GM12878 (cell line): ENCODE measurements around the gene SLC23A2.

ENCODE experiments used
- CTCF ChIP-seq, 3 experiments: IDR thresholded peaks in 2 of 3; conservative IDR thresholded peaks in 1 of 3; 2 replicates each; pipeline ENCODE4 v1.5.1; 2011; ENCODE audit warnings: low read depth in 3 of 3, low read length in 3 of 3, mild to moderate bottlenecking in 3 of 3, control low read depth in 2 of 3, moderate library complexity in 2 of 3, inconsistent platforms in 1 of 3, mixed read lengths in 1 of 3; ENCODE audit not compliant: control insufficient read depth in 2 of 3, insufficient read depth in 1 of 3; ENCODE audit errors: extremely low read depth in 1 of 3
- TAF1 ChIP-seq: IDR thresholded peaks from 2 replicates; pipeline ENCODE4 v1.6.1; 2011; ENCODE audit warnings: mild to moderate bottlenecking, low read depth, low read length, borderline replicate concordance
- TCF7 ChIP-seq: IDR thresholded peaks from 2 replicates; pipeline ENCODE4 v1.6.1; 2014; ENCODE audit warnings: antibody characterized with exemption, borderline replicate concordance
- ZBTB33 ChIP-seq: fragments of 450-650 bp; IDR thresholded peaks from 2 replicates; pipeline ENCODE4 v1.6.1; 2017; ENCODE audit warnings: mild to moderate bottlenecking

DNA sequence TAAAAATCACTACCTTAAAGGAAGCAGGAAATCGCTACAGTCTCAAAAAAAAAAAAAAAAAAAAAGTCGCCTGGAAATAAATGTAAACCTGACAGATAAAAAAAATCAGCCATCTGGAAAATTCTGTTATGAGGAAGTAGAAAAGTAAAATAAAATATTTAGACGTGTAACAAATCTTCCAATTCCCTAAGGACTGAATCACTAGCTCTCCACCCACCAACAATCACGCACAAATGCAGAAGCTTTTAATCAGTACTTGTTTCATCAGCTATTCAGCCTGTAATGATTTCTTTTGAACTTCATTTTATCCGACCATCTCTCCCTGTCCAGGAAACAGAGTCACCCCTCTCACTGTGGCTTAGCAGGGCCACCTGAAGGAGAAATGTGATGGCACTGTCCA is 59.0 kb downstream of the SLC23A2 start:
- TF ChIP-seq TAF1: no peak
- TF ChIP-seq ZBTB33: no peak
- TF ChIP-seq CTCF (IDR thresholded peaks at IDR 0.05 in 2 of 3, conservative IDR thresholded peaks at IDR 0.05 in 1 of 3; ENCODE audit: control insufficient read depth in 2 of 3, extremely low read depth in 1 of 3, insufficient read depth in 1 of 3, low read depth in 3 of 3, low read length in 3 of 3): no peak
- no peak for TF ChIP-seq TCF7
